ENCODE results near the gene SYDE1. TPM values are rescaled to one million over a fixed set of nuclear protein-coding genes. Genes with fewer than 3 reads are reported as not detected.
"Not testable (repeated sequence)": the region's sequence is repeated elsewhere in the genome, so short reads cannot be mapped to it uniquely, and the experiment has no call there.

The SYDE1 gene
- 15.3 TPM for total RNA-seq

- DNase-seq = peak; percentile 87
These were observed at the start of gene SYDE1 for GRCh38 chr19:15107061-15108010. TSS of gene SYDE1 (plus strand) at chr19:15107401. CDS start at chr19:15107434, 33 bp downstream.

GRCh38 chr19:15062036-15062435 is 45.2 kb upstream of the SYDE1 start:
- DNase-seq = no peak

GRCh38 chr19:15070386-15070785 is 36.8 kb upstream of the SYDE1 start:
- not testable (repeated sequence) for DNase-seq

- DNase-seq = no peak
These were observed 34.1 kb upstream of the SYDE1 start for GRCh38 chr19:15072930-15073647.

GRCh38 chr19:15074371-15074770 is 32.8 kb upstream of the SYDE1 start:
- no peak for DNase-seq

GRCh38 chr19:15075806-15076205 is 31.4 kb upstream of the SYDE1 start:
- DNase-seq = no peak

GRCh38 chr19:15080002-15080401 is 27.2 kb upstream of the SYDE1 start:
- not testable (repeated sequence) for DNase-seq

GRCh38 chr19:15081911-15082310 is 25.3 kb upstream of the SYDE1 start, which contains the start of gene OR1I1:
TSS of gene OR1I1 (plus strand) at chr19:15082211. CDS start at chr19:15087066, 4,855 bp downstream.
- no peak for DNase-seq

- DNase-seq = no peak
These were observed 20.0 kb upstream of the SYDE1 start for GRCh38 chr19:15087182-15087581.

- DNase-seq = peak; percentile 88
These were observed 15.1 kb upstream of the SYDE1 start for GRCh38 chr19:15091918-15092753.

GRCh38 chr19:15093001-15093400 is 14.2 kb upstream of the SYDE1 start:
- no peak for DNase-seq

GRCh38 chr19:15096223-15096622 is 11.0 kb upstream of the SYDE1 start:
- DNase-seq = no peak

- DNase-seq = not testable (repeated sequence)
These were observed 9.2 kb upstream of the SYDE1 start for GRCh38 chr19:15097980-15098379.

GRCh38 chr19:15098460-15098859 is 8.7 kb upstream of the SYDE1 start:
- DNase-seq = no peak

GRCh38 chr19:15099017-15099582 is 8.1 kb upstream of the SYDE1 start:
- DNase-seq = no peak

GRCh38 chr19:15101479-15102082 is 5.6 kb upstream of the SYDE1 start:
- peak; percentile 31 for DNase-seq

- no peak for DNase-seq
These were observed 3.2 kb upstream of the SYDE1 start for GRCh38 chr19:15104003-15104402.

- no peak for DNase-seq
These were observed 2.8 kb upstream of the SYDE1 start for GRCh38 chr19:15104411-15104810.

- DNase-seq = no peak
These were observed 2.2 kb upstream of the SYDE1 start for GRCh38 chr19:15105044-15105443.

- DNase-seq = no peak
These were observed 1.1 kb downstream of the SYDE1 start for GRCh38 chr19:15108145-15108844.
